Cortex of kidney (tissue), 1 donor: ENCODE data around the gene SYT1.

Source experiments
- DNase-seq: peaks from one replicate; lab custom pipeline; 2025; lab: John Stamatoyannopoulos, UW

Gene SYT1

GRCh38 chr12:79347866-79348265, 483.3 kb downstream of the SYT1 start:
- DNase-seq, result no peak

GRCh38 chr12:79351251-79351650, 486.7 kb downstream of the SYT1 start:
- no peak for DNase-seq

GRCh38 chr12:79356216-79356615, 491.6 kb downstream of the SYT1 start:
- DNase-seq, result no peak

- DNase-seq, result no peak
Observed at GRCh38 chr12:79357048-79357447, 492.5 kb downstream of the SYT1 start.

- no peak for DNase-seq
Observed at GRCh38 chr12:79358716-79359300, 494.2 kb downstream of the SYT1 start.

- no peak for DNase-seq
Observed at GRCh38 chr12:79360286-79360685, 495.7 kb downstream of the SYT1 start.

- DNase-seq, result no peak
Observed at GRCh38 chr12:79360936-79361335, 496.4 kb downstream of the SYT1 start.

- no peak for DNase-seq
Observed at GRCh38 chr12:79364197-79364596, 499.6 kb downstream of the SYT1 start.

- DNase-seq, result no peak
Observed at GRCh38 chr12:79366374-79366773, 501.8 kb downstream of the SYT1 start.

GRCh38 chr12:79367032-79367589, 502.5 kb downstream of the SYT1 start:
- no peak for DNase-seq

GRCh38 chr12:79370021-79370420, 505.4 kb downstream of the SYT1 start:
- DNase-seq, result no peak

- DNase-seq, result no peak
Observed at GRCh38 chr12:79371226-79371625, 506.7 kb downstream of the SYT1 start.

- DNase-seq, result no peak
Observed at GRCh38 chr12:79373896-79374499, 509.4 kb downstream of the SYT1 start.

GRCh38 chr12:79374545-79374944, 510.0 kb downstream of the SYT1 start:
- no peak for DNase-seq

GRCh38 chr12:79375050-79375449, 510.5 kb downstream of the SYT1 start:
- no peak for DNase-seq

GRCh38 chr12:79378496-79378895, 513.9 kb downstream of the SYT1 start:
- DNase-seq, result no peak

- DNase-seq, result no peak
Observed at GRCh38 chr12:79380402-79380801, 515.8 kb downstream of the SYT1 start.

GRCh38 chr12:79381248-79382208, 517.0 kb downstream of the SYT1 start:
- DNase-seq, result no peak

GRCh38 chr12:79384551-79384950, 520.0 kb downstream of the SYT1 start:
- no peak for DNase-seq

- DNase-seq, result no peak
Observed at GRCh38 chr12:79388011-79388410, 523.4 kb downstream of the SYT1 start.

GRCh38 chr12:79393842-79394241, 529.3 kb downstream of the SYT1 start:
- DNase-seq, result no peak

- DNase-seq, result no peak
Observed at GRCh38 chr12:79397609-79398008, 533.0 kb downstream of the SYT1 start.

GRCh38 chr12:79400481-79400880, 535.9 kb downstream of the SYT1 start:
- no peak for DNase-seq
